IMR-90 (cell line): ENCODE data around the gene SDHAF3.

Experiments used
- BHLHE40 ChIP-seq: fragments of 150-350 bp; IDR thresholded peaks from 2 replicates; pipeline ENCODE4 v1.6.1; 2016; ENCODE audit warnings: mild to moderate bottlenecking, low read depth, low read length
- CEBPB ChIP-seq: IDR thresholded peaks from 2 replicates; pipeline ENCODE4 v1.6.1; 2012; ENCODE audit warnings: low read depth, low read length, improper control_type of control experiment
- FOS ChIP-seq: fragments of 150-350 bp; IDR thresholded peaks from 2 replicates; pipeline ENCODE4 v1.6.1; 2016; ENCODE audit warnings: low read depth, low read length
- MAZ ChIP-seq: IDR thresholded peaks from 2 replicates; pipeline ENCODE4 v1.6.1; 2012; ENCODE audit warnings: low read depth, mild to moderate bottlenecking, low read length, improper control_type of control experiment, moderate library complexity, borderline replicate concordance
- MXI1 ChIP-seq: IDR thresholded peaks from 2 replicates; pipeline ENCODE4 v1.6.1; 2012; ENCODE audit warnings: low read depth, mild to moderate bottlenecking, low read length, moderate library complexity, borderline replicate concordance
- NFE2L2 ChIP-seq: fragments of 150-350 bp; IDR thresholded peaks from 2 replicates; pipeline ENCODE4 v1.6.1; 2016; ENCODE audit warnings: low read depth, mild to moderate bottlenecking, low read length
- POLR2A ChIP-seq: IDR thresholded peaks from 2 replicates; pipeline ENCODE4 v1.6.1; 2012; ENCODE audit warnings: mild to moderate bottlenecking, low read depth, low read length
- RAD21 ChIP-seq: IDR thresholded peaks from 2 replicates; pipeline ENCODE4 v1.6.1; 2012; ENCODE audit warnings: low read length, improper control_type of control experiment
- RCOR1 ChIP-seq: IDR thresholded peaks from 2 replicates; pipeline ENCODE4 v1.6.1; 2012; ENCODE audit warnings: mild to moderate bottlenecking, low read length, improper control_type of control experiment; ENCODE audit not compliant: insufficient replicate concordance
- RFX5 ChIP-seq: IDR thresholded peaks from 2 replicates; pipeline ENCODE4 v1.8.0; 2012; ENCODE audit warnings: low read depth, mild to moderate bottlenecking, low read length, moderate library complexity
- SMC3 ChIP-seq: fragments of 150-350 bp; IDR thresholded peaks from 2 replicates; pipeline ENCODE4 v1.6.1; 2016; ENCODE audit warnings: low read depth, mild to moderate bottlenecking, antibody characterized with exemption, low read length, moderate library complexity
- TF ChIP-seq, protein P1 (sequence below): conservative IDR thresholded peaks from 2 replicates; pipeline ENCODE4 v1.5.1; 2012; ENCODE audit warnings: mild to moderate bottlenecking, low read depth, low read length, improper control_type of control experiment
- TF ChIP-seq, protein P2 (sequence below): fragments of 150-350 bp; IDR thresholded peaks from 2 replicates; pipeline ENCODE4 v1.6.1; 2016; ENCODE audit warnings: low read depth, mild to moderate bottlenecking, low read length, moderate library complexity, borderline replicate concordance
- TF ChIP-seq, protein P3 (sequence below): fragments of 150-350 bp; IDR thresholded peaks from 2 replicates; pipeline ENCODE4 v1.6.1; 2017; ENCODE audit warnings: mild to moderate bottlenecking, antibody characterized with exemption, low read length, low read depth

DNA sequence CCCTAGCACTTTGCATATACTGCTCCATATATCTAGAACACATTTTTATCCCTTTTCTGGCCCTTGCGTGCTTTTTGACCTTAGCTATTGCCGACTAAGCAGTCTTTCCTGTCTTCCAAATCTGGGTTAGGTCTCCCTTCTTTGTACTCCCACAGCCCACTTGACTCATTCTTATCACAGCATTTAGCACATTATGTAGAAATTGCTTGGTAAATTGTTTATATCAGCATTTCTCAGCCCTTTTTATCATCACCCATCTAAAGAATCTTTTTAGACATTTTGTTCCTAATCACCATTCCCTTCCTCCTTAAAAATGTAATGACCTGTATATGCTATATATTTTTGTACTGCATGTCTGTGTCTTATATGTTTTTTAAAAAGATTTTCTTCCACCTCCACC, 101.7 kb downstream of the SDHAF3 start:
- TF ChIP-seq, protein P1, sequence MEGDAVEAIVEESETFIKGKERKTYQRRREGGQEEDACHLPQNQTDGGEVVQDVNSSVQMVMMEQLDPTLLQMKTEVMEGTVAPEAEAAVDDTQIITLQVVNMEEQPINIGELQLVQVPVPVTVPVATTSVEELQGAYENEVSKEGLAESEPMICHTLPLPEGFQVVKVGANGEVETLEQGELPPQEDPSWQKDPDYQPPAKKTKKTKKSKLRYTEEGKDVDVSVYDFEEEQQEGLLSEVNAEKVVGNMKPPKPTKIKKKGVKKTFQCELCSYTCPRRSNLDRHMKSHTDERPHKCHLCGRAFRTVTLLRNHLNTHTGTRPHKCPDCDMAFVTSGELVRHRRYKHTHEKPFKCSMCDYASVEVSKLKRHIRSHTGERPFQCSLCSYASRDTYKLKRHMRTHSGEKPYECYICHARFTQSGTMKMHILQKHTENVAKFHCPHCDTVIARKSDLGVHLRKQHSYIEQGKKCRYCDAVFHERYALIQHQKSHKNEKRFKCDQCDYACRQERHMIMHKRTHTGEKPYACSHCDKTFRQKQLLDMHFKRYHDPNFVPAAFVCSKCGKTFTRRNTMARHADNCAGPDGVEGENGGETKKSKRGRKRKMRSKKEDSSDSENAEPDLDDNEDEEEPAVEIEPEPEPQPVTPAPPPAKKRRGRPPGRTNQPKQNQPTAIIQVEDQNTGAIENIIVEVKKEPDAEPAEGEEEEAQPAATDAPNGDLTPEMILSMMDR: no peak
- TF ChIP-seq, protein P2, sequence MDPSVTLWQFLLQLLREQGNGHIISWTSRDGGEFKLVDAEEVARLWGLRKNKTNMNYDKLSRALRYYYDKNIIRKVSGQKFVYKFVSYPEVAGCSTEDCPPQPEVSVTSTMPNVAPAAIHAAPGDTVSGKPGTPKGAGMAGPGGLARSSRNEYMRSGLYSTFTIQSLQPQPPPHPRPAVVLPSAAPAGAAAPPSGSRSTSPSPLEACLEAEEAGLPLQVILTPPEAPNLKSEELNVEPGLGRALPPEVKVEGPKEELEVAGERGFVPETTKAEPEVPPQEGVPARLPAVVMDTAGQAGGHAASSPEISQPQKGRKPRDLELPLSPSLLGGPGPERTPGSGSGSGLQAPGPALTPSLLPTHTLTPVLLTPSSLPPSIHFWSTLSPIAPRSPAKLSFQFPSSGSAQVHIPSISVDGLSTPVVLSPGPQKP: no peak
- TF ChIP-seq, protein P3, sequence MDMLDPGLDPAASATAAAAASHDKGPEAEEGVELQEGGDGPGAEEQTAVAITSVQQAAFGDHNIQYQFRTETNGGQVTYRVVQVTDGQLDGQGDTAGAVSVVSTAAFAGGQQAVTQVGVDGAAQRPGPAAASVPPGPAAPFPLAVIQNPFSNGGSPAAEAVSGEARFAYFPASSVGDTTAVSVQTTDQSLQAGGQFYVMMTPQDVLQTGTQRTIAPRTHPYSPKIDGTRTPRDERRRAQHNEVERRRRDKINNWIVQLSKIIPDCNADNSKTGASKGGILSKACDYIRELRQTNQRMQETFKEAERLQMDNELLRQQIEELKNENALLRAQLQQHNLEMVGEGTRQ: no peak
- TF ChIP-seq POLR2A (no peak), MXI1 (no peak), RAD21 (no peak), SMC3 (no peak), NFE2L2 (no peak), CEBPB (no peak), RCOR1 (no peak), MAZ (no peak), RFX5 (no peak), BHLHE40 (no peak), FOS (no peak)
